PFSK-1 (cell line): ENCODE measurements around the gene APOBEC3C.

Source experiments
- FOXP2 ChIP-seq: optimal IDR thresholded peaks from 2 replicates; pipeline ENCODE3; 2011; ENCODE audit warnings: borderline replicate concordance, control low read depth, inconsistent platforms; ENCODE audit not compliant: insufficient read depth; ENCODE audit errors: extremely low read length, extremely low read depth
- POLR2AphosphoS5 ChIP-seq: IDR thresholded peaks from 2 replicates; pipeline ENCODE4 v1.6.1; 2012; ENCODE audit warnings: low read depth, mild to moderate bottlenecking, control low read depth, low read length, moderate library complexity
- REST ChIP-seq, 2 experiments: IDR thresholded peaks; 2 replicates each; pipeline versions ENCODE4 v1.6.1 to v1.8.0; 2011 to 2012; ENCODE audit warnings: low read depth in 2 of 2, low read length in 2 of 2, control low read depth in 1 of 2, inconsistent platforms in 1 of 2, mild to moderate bottlenecking in 1 of 2, moderate library complexity in 1 of 2; ENCODE audit not compliant: insufficient read depth in 1 of 2
- SIN3A ChIP-seq: IDR thresholded peaks from 2 replicates; pipeline ENCODE4 v1.6.1; 2012; ENCODE audit warnings: mild to moderate bottlenecking, low read length, moderate library complexity, borderline replicate concordance; ENCODE audit not compliant: insufficient read depth
- TAF1 ChIP-seq: IDR thresholded peaks from 2 replicates; pipeline ENCODE4 v1.6.1; 2012; ENCODE audit warnings: low read length, control low read depth, borderline replicate concordance; ENCODE audit not compliant: insufficient read depth

Gene APOBEC3C

GRCh38 chr22:38966380-38966702, 47.7 kb upstream of the APOBEC3C start:
- TF ChIP-seq REST (IDR thresholded peaks at IDR 0.05; ENCODE audit: insufficient read depth in 1 of 2, low read depth in 2 of 2, low read length in 2 of 2) (no peak), SIN3A (no peak), TAF1 (no peak), FOXP2 (no peak)

DNA sequence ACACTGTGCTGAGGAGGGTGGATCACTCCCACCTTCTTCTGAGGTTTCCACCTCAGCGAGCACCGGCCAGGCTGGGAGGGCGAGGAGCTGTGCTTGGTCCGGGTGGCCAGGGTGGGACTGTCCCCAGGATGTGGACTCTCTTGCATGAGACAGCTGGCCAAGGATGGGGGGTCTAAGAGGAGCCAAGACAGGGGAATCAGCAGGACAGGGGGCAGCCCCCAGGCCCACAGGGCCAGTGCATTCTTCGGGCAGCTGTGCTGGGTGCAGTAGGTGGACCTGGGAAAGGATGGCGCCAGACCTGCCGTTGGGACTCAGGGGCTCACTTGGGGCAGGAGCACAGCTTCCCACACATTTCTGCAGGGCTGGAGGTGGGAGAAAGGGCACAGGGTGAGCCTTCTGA, 47.1 kb upstream of the APOBEC3C start:
- TF ChIP-seq FOXP2 (no peak), REST (IDR thresholded peaks at IDR 0.05; ENCODE audit: insufficient read depth in 1 of 2, low read depth in 2 of 2, low read length in 2 of 2) (no peak), TAF1 (no peak), SIN3A (no peak), POLR2AphosphoS5 (no peak)

DNA sequence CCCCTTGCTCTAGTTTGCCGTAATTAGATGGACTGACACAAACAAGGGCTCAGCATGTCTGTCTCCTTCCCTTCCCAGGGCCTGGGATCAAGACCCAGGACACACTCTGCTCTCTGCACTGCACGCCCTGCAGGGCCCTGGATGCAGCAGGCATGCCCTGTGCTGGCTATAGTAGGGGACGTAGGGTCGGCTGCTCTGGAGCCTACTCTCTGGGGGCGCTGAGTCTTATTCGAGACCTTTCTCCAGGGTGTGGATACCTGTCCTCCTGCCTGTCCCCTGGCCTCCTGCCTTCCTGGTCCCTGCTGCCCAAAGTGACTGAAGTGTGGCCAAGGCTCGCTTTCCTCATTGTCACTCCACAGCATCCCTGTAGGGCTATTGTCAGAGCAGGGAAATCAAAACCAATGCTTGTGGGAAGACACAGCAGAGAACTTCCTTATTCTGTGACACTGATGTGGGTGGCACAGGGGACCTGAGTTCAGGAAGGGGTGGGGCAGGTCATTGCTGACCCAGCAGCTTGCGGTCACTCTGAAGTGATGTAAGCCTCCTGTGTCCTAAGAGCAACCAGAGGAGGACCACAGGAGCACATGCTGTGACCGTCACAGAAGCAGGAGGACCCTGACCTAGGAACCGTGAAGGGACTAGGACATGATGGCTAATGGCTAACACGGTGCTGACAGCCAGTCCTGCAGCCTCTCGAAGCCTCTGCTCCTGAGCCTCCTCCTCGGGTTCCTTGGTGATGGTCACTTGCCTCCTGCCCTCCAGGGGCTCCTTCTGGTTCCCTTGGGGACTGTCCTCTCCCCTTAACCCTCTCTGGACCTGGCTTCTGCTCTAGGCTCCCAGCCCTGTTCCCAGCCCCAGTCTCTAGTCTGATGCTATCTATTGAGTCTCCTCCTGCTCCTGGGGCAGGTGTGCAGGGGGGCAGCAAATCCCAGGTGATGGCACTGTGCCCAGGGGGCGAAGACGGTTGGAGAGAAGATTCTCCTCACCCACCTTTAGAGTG, 46.3 kb upstream of the APOBEC3C start:
- no peak for TF ChIP-seq REST (IDR thresholded peaks at IDR 0.05; ENCODE audit: insufficient read depth in 1 of 2, low read depth in 2 of 2, low read length in 2 of 2)
- TF ChIP-seq FOXP2: no peak
- no peak for TF ChIP-seq SIN3A
- TF ChIP-seq TAF1: no peak
- TF ChIP-seq POLR2AphosphoS5: no peak

DNA sequence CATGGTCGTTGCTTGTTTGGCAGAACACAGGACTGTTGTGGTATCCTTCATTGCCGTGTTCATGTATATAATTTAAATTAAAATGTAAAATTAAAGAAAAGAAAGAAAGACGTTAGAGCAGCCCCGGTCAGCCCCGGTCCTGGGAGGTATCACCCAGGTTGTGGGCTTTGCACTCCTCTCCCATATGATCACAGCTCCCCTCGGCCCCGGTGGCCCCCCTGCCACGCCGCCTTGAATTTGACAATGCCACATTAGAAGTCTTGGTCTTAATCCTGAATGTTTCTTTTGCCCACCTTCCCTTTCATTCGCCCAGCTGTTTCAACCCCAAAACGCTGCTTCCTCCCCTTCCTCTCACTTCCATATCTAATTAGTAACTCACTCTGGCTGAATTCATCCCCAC, 45.3 kb upstream of the APOBEC3C start:
- TF ChIP-seq POLR2AphosphoS5 (no peak), TAF1 (no peak), REST (IDR thresholded peaks at IDR 0.05; ENCODE audit: insufficient read depth in 1 of 2, low read depth in 2 of 2, low read length in 2 of 2) (no peak), FOXP2 (no peak), SIN3A (no peak)

GRCh38 chr22:38970551-38970950, 43.5 kb upstream of the APOBEC3C start:
- no peak for TF ChIP-seq TAF1
- no peak for TF ChIP-seq FOXP2
- TF ChIP-seq SIN3A: no peak
- no peak for TF ChIP-seq POLR2AphosphoS5
- TF ChIP-seq REST (IDR thresholded peaks at IDR 0.05; ENCODE audit: insufficient read depth in 1 of 2, low read depth in 2 of 2, low read length in 2 of 2): no peak
